ENCODE results near the gene AP2M1. TPM values are rescaled to one million over a fixed set of nuclear protein-coding genes. Genes with fewer than 3 reads are reported as not detected.

The AP2M1 gene
- total RNA-seq, 1 experiment from 2014 or later, result 353 TPM

DNA sequence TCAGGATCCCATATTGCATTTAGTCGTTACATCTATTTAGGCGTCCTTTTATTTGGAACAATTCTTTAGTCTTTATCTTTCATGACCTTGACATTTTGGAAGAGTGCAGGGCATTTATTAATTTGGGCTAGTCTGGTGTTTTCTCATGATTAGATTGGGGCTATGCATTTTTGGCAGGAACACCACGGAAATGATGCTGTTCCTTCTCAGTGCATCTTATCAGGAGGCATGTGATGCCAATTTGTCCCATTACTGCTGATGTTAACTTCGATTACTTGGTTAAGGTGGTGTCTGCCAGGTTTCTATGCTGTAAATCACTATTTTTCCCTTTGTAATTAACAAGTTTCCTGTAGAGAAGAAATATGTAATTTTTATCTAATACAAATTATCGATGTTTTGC, 36.6 kb downstream of the AP2M1 start:
- TF ChIP-seq ZFX (IDR thresholded peaks at IDR 0.05), result no peak
- TF ChIP-seq POLR2AphosphoS5 (IDR thresholded peaks at IDR 0.05; ENCODE audit: low read depth, low read length), result no peak
- TF ChIP-seq ZNF274 (IDR thresholded peaks at IDR 0.05; ENCODE audit: low read depth, low read length), result no peak
- no peak for TF ChIP-seq SP1 (IDR thresholded peaks at IDR 0.05; ENCODE audit: low read depth)
- TF ChIP-seq, protein P1, sequence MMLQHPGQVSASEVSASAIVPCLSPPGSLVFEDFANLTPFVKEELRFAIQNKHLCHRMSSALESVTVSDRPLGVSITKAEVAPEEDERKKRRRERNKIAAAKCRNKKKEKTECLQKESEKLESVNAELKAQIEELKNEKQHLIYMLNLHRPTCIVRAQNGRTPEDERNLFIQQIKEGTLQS (IDR thresholded peaks at IDR 0.05), result no peak
- TF ChIP-seq SRF (IDR thresholded peaks at IDR 0.05; ENCODE audit: low read depth), result no peak
- ATAC-seq, result no peak
- no peaks in the 10 kb centered on the region for H3K4me1 ChIP-seq (ENCODE audit: control insufficient read depth in 1 of 2, insufficient read depth in 2 of 2, low read length in 2 of 2)
- no TSS peak for BruUV-seq (replicated peaks)
- ChIA-PET CTCF (interaction anchor here (0.8 kb wide), 1 partner anchor 16 kb away, joined by 3 read pairs; no protein-coding TSS in a partner anchor), POLR2A (no interaction called here), RAD21 (ENCODE audit: low non-redundant PET in 1 of 2, low total read pairs in 2 of 2, uncharacterized antibody in 2 of 2, unreplicated experiment in 2 of 2) (no interaction called here)
- H3K27ac ChIP-seq (ENCODE audit: low read depth, low read length), result no peak overlapping the region
- DNase-seq (ENCODE audit: low read depth, low spot score), result no peak
- no peaks in the 10 kb centered on the region for H3K9me2 ChIP-seq (ENCODE audit: insufficient read depth)
- H2AFZ ChIP-seq (ENCODE audit: low read depth, low read length, poor library complexity, severe bottlenecking), result no peak overlapping the region
- no peak overlapping the region for H3K4me2 ChIP-seq (ENCODE audit: low read length)
- H3K79me2 ChIP-seq (ENCODE audit: insufficient read depth, low read length), result no peaks in the 10 kb centered on the region
- H4K20me1 ChIP-seq (ENCODE audit: insufficient read depth), result no peaks in the 10 kb centered on the region
- intact Hi-C loops (cut with micrococcal nuclease), result no loop called here
- H3K27me3 ChIP-seq (ENCODE audit: insufficient read depth, low read length), result no peaks in the 10 kb centered on the region
- no peak overlapping the region for H3K9ac ChIP-seq (ENCODE audit: low read length)
- H3K9me3 ChIP-seq (ENCODE audit: control insufficient read depth in 1 of 2, insufficient read depth in 1 of 2, low read depth in 1 of 2, low read length in 2 of 2), result no peaks in the 10 kb centered on the region
- no peak overlapping the region for H3K4me3 ChIP-seq (replicated peaks in 1 of 2; ENCODE audit: low read depth in 1 of 2, low read length in 2 of 2)
- no peaks in the 10 kb centered on the region for H3K36me3 ChIP-seq (ENCODE audit: control insufficient read depth in 1 of 2, insufficient read depth in 2 of 2, low read length in 2 of 2)

DNA sequence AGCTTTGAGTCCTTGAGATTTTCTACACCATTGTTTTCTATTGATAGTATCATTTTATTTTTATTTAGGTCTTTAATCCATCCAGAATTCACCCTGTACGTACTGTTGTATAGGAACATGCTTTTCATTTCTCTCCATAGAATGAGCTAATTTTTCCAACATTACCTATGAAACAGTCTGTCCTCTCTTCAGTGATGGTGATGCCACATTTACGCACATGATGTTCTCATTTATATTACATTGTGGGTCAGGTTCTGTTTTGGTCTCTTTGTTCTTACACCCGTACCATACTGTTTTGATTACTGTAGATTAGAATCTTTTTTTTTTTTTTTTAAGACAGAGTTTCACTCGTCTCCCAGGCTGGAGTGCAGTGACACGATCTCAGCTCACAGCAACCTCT, 37.1 kb downstream of the AP2M1 start:
- no peak for TF ChIP-seq ZNF274 (IDR thresholded peaks at IDR 0.05; ENCODE audit: low read depth, low read length)
- TF ChIP-seq, protein P2, sequence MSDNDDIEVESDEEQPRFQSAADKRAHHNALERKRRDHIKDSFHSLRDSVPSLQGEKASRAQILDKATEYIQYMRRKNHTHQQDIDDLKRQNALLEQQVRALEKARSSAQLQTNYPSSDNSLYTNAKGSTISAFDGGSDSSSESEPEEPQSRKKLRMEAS (IDR thresholded peaks at IDR 0.05), result no peak
- TF ChIP-seq POLR2A (IDR thresholded peaks at IDR 0.05; ENCODE audit: borderline replicate concordance, extremely low read depth, insufficient read depth, insufficient read length), result no peak
- TF ChIP-seq SP1 (IDR thresholded peaks at IDR 0.05; ENCODE audit: low read depth), result no peak
- no peak for TF ChIP-seq JUND (IDR thresholded peaks at IDR 0.05)
- TF ChIP-seq RAD21 (IDR thresholded peaks at IDR 0.05; ENCODE audit: low read depth), result no peak
- TF ChIP-seq CEBPB (IDR thresholded peaks at IDR 0.05; ENCODE audit: low read depth), result no peak
- TF ChIP-seq, protein P3, sequence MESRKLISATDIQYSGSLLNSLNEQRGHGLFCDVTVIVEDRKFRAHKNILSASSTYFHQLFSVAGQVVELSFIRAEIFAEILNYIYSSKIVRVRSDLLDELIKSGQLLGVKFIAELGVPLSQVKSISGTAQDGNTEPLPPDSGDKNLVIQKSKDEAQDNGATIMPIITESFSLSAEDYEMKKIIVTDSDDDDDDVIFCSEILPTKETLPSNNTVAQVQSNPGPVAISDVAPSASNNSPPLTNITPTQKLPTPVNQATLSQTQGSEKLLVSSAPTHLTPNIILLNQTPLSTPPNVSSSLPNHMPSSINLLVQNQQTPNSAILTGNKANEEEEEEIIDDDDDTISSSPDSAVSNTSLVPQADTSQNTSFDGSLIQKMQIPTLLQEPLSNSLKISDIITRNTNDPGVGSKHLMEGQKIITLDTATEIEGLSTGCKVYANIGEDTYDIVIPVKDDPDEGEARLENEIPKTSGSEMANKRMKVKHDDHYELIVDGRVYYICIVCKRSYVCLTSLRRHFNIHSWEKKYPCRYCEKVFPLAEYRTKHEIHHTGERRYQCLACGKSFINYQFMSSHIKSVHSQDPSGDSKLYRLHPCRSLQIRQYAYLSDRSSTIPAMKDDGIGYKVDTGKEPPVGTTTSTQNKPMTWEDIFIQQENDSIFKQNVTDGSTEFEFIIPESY (IDR thresholded peaks at IDR 0.05; ENCODE audit: extremely low read depth, insufficient replicate concordance, low read length), result no peak
- TF ChIP-seq ELF1 (IDR thresholded peaks at IDR 0.05; ENCODE audit: borderline replicate concordance, low read depth), result no peak
- no peak for TF ChIP-seq ZFX (IDR thresholded peaks at IDR 0.05)
- no peak for TF ChIP-seq POLR2AphosphoS5 (IDR thresholded peaks at IDR 0.05; ENCODE audit: low read depth, low read length)
- TF ChIP-seq, protein P1 (IDR thresholded peaks at IDR 0.05), result no peak
- no peak for TF ChIP-seq EGR1 (IDR thresholded peaks at IDR 0.05; ENCODE audit: low read depth)
- no TSS peak for BruUV-seq (replicated peaks)
- Histone ChIP-seq H3K27me3 (ENCODE audit: insufficient read depth, low read length) (no peaks in the 10 kb centered on the region), H3K27ac (ENCODE audit: low read depth, low read length) (no peak overlapping the region), H4K20me1 (ENCODE audit: insufficient read depth) (no peaks in the 10 kb centered on the region), H3K4me1 (ENCODE audit: control insufficient read depth in 1 of 2, insufficient read depth in 2 of 2, low read length in 2 of 2) (no peaks in the 10 kb centered on the region), H3K9me3 (ENCODE audit: control insufficient read depth in 1 of 2, insufficient read depth in 1 of 2, low read depth in 1 of 2, low read length in 2 of 2) (no peaks in the 10 kb centered on the region), H3K9ac (ENCODE audit: low read length) (no peak overlapping the region), H3K36me3 (ENCODE audit: control insufficient read depth in 1 of 2, insufficient read depth in 2 of 2, low read length in 2 of 2) (no peaks in the 10 kb centered on the region), H3K79me2 (ENCODE audit: insufficient read depth, low read length) (no peaks in the 10 kb centered on the region), H3K9me2 (ENCODE audit: insufficient read depth) (no peaks in the 10 kb centered on the region), H3K4me3 (replicated peaks in 1 of 2; ENCODE audit: low read depth in 1 of 2, low read length in 2 of 2) (no peak overlapping the region), H3K4me2 (ENCODE audit: low read length) (no peak overlapping the region), H2AFZ (ENCODE audit: low read depth, low read length, poor library complexity, severe bottlenecking) (no peak overlapping the region)
- ChIA-PET CTCF (interaction anchor here (0.8 kb wide), 1 partner anchor 16 kb away, joined by 3 read pairs; no protein-coding TSS in a partner anchor), POLR2A (no interaction called here), RAD21 (ENCODE audit: low non-redundant PET in 1 of 2, low total read pairs in 2 of 2, uncharacterized antibody in 2 of 2, unreplicated experiment in 2 of 2) (no interaction called here)
- ATAC-seq, result no peak
- no peak for DNase-seq (ENCODE audit: low read depth, low spot score)
- intact Hi-C loops (cut with micrococcal nuclease), result no loop called here

All from HCT116 (cell line).